GM08714 (cell line): ENCODE data around the gene BBC3.
"Not testable (repeated sequence)": the region's sequence is repeated elsewhere in the genome, so short reads cannot be mapped to it uniquely, and the experiment has no call there.

Experiments
- H3K4me3 ChIP-seq: fragments of 200-500 bp; sonication (Bioruptor generic); 2 replicates; pipeline ENCODE4 v1.5.1; 2014; ENCODE audit warnings: mild to moderate bottlenecking, low read length, inconsistent platforms
- ZNF274 ChIP-seq: IDR thresholded peaks from 2 replicates; pipeline ENCODE4 v1.6.1; 2012; ENCODE audit warnings: mild to moderate bottlenecking, low read depth, low read length

BBC3 gene, protein sequence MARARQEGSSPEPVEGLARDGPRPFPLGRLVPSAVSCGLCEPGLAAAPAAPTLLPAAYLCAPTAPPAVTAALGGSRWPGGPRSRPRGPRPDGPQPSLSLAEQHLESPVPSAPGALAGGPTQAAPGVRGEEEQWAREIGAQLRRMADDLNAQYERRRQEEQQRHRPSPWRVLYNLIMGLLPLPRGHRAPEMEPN

DNA sequence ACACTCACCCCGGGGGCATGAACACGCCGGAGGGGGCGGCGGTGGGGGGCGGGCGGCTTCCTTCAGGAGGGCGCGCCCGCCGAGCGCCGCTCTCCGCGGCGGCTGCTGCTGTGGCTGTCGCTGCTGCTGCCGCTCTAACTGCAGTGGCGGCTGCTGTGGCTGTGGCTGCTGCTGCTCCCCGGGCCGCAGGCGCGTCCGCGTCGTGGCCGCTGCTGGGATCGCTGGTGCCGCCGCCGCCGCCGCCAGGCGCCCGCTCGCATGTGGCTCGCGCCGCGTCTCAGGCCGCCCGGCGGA is at the start of gene BBC3:
Gene BBC3 (minus strand): TSS at position 279 of the 294 bp plus-strand sequence. CDS start 2,768 bp downstream, outside the sequence.
- TF ChIP-seq ZNF274: no peak
- peak within 1 kb of the TSS; percentile 73 for H3K4me3 ChIP-seq

DNA sequence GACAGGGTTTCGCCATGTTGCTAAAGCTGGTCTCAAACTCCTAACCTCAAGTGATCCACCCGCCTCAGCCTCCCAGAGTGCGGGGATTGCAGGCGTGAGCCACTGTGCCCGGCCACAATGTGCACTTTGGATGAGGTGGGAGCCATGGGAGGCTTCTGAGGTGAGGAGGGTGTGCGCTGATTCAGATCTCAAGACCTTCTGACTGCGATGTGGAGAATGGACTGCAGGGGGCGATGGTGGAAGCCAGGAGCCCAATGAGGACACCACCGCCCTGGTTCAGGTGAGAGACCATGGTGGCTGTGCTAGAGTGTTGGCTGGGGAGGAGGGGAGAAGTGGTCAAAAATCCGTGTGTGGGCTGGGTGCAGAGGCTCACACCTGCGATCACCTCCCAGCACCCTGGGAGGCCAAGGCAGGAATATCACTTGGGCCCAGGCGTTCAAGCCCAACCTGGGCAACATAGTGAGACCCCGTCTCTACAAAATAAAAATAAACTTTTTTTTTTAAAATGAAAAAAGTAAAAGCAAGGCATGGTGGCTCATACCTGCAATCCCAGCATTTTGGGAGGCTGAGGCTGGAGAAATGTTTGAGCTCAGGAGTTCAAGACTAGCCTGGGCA is 49.3 kb upstream of the BBC3 start:
- no peak overlapping the region for H3K4me3 ChIP-seq
- no peak for TF ChIP-seq ZNF274

DNA sequence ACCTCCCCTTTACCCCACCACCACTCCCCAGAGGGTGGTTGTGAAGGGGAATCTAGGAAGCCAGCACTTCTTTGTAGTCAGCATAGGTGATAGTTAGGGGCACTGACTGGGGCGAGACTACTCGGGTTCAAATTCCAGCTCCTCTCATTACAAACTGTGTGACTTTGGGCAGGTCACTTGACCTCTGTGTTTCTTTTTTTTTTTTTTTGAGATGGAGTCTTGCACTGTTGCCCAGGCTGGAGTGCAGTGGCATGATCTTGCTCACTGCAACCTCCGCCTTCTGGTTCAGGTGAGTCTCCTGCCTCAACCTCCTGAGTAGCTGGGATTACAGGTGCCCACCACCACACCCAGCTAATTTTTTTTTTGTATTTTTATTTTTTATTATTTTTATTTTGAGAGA is 45.5 kb upstream of the BBC3 start:
- not testable (repeated sequence) for H3K4me3 ChIP-seq

DNA sequence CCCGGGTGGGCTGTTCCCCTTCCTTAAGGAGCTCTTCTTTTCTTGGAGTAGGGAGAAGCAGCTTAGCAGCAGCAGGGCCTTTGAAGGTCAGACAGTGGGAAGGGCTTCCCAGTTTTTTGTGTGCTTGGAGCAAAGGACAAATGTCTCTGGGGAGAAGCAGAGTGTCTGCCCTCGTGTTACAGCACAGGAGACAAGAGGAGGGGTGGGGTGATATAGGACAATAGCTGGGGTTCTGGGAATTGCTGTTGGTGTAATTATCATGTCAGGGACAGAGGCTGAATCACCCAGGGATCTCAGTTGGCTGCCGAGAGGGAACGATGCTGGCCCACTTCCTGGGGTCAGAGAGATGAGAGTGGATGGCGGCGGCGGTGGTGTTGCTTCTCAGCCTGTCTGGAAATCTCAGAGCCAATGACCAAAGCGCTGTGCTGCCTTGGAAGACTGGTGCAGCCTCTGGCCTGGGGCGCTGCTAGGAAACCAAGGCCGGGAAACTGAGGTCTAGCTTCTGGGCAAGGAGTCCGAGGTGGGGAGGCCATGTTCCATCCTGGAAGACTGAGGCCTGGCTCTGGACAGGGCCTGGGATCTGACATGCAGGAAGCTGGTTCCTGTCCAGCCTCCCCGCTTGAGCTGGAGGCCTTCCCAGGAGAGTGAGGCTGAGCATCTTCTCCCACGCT is 44.9 kb upstream of the BBC3 start:
- no peak overlapping the region for H3K4me3 ChIP-seq
- TF ChIP-seq ZNF274: no peak

DNA sequence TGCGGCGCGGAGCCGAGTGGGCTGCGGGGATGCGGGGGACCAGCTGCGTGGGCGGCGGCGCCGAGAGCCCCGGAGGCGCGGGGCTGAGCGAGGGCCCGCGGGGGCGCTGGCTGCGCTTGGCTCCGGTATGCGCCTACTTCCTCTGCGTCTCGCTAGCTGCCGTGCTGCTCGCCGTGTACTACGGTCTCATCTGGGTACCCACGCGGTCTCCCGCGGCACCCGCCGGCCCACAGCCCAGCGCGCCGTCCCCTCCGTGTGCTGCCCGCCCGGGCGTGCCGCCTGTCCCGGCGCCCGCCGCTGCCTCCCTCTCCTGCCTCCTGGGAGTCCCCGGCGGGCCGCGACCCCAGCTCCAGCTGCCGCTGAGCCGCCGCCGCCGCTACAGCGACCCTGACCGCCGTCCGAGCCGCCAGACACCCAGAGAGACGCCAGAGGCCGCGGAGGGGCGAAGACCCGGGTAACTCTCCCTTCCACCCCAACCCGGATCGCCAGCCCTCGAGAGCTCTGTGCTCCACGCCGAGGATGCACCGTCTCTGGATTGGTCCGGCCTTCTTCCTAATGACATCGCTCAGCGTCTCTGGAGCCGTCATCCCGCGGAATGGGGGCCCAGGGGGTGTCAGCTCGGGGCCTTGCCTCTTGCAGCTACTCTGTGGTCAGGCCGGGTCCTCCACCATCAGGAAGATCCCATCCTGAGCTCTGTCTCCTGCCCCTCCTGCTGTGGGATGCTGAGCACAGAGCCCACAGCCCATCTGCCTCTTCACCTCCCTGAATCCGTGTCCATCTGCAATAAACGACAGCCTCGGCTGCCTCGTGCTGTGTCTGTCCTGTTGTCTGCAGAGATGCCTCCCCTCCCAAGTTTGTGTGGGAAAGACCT is 44.1 kb upstream of the BBC3 start:
- peak overlapping the region; percentile 67; the same call in 1 of the 2 replicates for H3K4me3 ChIP-seq

DNA sequence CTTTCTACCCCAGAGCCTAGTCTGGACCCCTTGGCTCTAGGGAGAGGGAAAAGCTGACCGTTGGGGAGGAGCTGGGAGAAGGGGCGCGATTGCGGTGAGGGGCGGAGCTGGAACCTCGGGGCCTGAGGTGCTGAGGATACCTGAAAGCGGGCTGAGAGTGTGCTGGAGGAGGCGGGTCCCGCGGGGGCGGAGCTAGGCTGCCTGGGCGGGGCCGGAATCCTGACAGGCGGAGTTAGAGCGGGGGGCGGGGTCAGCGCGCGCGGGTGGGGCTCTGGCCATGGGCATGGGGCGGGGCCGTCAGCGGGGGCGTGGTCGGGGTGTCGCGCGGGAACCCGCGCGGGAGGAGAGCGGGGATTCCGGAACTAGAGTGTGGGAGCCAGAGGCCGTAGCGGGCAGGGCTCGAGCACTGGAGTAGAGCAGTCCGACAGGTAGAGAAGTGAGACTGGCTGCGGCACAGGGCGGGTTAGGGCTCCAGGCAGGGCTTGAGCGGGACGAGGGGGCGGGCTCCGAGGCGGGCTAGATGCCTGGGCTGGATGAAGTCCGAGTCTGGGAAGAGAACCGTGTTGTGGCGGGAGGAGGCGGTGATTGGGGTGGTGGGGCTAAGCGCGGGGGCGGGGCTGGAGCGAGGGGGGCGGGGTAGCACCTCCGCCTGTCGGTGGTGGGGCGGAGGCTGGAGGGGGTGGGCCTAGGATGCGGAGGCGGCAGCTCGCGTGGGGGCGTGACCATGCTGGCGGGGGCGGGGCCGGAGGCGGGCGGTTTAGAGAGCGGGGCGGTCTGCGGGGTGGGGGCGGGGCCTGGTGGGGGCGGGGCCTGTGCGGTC is 43.3 kb upstream of the BBC3 start, which contains the start of gene INAFM1:
Gene INAFM1 (plus strand): TSS at position 815 of the 820 bp plus-strand sequence. CDS start 35 bp downstream, outside the sequence.
- TF ChIP-seq ZNF274: no peak

More for the DNA sequence above, 44.1 kb upstream of the BBC3 start:
- no peak for TF ChIP-seq ZNF274

DNA sequence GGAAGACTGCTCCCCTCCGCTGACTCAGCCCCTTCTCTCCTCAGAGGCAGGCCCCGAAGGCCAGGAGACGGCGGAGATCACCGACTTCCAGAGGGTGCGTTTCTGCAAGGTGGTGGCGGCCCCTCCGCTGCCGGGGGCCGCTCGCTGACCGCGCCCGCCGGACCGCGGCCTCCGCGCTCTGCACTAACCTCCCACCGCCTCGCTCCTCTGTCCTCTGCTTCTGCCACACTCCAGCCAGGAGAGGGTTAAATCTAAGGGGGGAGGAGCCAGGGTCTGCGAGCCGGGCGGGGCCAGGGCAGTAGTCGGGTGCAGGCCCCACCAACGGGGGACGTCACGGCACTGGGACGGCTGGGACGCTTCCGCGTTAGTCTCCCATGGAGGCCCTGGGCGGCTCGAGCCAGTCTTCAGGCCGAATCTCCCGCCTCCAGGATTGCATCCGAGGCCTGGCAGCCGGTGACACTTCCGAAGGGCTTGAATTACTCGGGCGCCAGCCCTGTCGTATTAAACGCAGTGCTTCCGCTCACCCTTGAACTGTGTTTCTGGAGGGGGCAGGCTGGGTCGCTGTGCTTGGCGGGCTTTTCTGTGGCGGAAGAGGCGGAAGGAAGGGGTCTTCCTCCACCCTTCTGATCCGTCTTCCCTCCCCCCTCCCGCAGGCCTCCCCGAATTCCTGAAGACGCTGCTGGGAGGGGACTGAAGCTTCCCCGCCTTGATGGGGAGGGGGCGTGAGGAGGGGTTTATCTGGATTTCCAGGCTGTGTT is 42.5 kb upstream of the BBC3 start:
- peak overlapping the region; percentile 79 for H3K4me3 ChIP-seq
- TF ChIP-seq ZNF274: no peak

More for the DNA sequence above, 43.3 kb upstream of the BBC3 start, which contains the start of gene INAFM1:
- peak within 1 kb of the TSS; percentile 83 for H3K4me3 ChIP-seq

DNA sequence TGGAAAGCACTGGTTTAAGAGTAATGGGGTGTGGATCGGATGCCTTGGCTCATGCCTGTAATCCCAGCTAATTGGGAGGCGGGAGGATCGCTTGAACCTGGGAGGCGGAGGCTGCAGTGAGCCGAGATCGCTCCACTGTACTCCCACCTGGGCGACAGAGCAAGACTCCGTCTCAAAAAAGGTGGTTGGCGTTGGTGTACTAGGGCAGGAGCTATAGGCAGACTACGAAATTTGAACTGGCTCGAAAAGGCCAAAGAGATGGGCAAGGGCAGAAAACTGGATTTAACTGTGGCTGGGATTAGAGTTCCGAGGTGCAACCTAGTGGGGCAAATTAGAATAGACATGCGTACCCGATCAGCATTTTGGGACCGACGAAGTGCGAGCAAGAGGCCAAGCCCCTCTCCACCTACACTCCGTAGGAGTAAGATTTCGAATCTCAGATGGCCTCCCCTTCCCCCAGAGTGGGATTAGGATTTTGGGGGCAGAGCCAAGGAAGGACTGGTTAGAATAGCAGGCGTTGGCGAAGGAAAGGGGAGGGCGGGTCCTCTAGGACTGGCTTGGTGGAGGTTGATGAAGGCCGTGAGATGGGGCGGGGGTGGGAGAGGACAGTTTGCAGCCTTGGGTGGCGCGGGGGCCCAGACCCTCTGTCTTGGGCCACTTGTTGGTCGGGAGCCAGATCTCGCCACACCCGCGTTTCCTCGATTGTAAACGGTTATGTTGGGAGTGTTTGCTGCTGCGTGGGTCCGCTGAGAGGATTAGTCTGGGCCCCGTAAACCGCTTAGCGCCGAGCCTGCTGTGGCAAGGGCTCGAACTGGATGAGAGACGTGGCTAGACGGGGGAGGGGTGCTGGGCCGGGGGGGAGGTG is 41.7 kb upstream of the BBC3 start:
- H3K4me3 ChIP-seq: peak overlapping the region; percentile 79; the same call in 1 of the 2 replicates
- no peak for TF ChIP-seq ZNF274

DNA sequence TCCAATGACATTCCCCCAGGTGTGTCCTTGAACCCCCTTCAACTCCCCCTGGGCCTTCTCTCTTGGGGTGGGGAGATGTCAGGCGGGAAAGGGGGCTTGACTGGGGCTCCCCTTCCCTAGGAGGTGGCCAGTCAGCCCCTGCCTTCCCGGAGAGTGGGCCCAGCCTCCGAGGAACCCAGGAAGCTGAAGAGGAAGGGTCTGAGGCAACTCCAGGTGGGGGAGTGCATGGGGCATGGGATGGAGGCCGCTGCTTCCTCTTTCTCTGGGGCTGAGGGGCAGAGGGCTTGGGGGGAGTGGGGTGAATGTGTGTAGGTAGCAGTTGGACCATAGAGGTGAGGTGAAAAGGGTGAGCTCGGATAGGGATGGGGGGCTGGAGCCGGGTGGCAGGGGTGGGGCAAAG is 41.0 kb upstream of the BBC3 start:
- no peak for TF ChIP-seq ZNF274
- H3K4me3 ChIP-seq: no peak overlapping the region

DNA sequence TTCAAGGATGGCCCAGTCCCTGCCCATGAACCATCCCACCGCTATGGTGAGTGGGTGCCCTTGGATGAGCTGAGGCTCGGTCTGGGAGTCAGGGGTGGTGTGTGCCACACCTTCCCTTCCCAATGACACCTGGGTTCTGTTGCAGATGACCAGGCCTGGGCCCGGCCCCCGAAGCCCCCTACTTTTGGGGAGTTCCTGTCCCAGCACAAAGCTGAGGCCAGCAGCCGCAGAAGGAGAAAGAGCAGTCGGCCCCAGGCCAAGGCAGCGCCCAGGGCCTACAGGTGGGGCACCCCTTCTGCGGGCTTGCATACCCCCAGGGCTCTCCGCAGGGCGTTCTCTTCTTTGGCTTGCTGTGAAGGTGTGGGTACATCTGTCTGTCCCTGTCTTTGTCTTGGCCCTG is 39.4 kb upstream of the BBC3 start:
- H3K4me3 ChIP-seq: no peak overlapping the region
- no peak for TF ChIP-seq ZNF274

DNA sequence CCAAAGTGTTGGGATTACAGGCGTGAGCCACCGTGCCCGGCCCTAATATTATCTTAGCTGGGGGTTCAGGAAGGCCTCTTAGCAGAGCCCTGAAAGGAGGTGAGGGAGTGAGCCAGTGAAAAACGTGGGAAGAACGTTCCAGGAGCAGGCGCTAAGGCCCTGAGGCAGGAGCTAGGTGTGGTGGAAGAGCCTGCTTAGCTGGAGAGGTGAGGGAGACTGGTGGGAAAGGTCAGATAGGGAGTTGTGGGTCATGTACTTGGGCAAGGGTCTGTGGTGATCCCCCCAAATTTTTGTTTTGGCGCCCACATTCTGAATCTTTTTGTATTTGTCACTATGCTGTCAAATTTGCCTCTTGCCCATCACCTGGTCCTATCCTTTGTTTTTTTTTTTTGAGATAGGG is 38.6 kb upstream of the BBC3 start:
- no peak for TF ChIP-seq ZNF274
- H3K4me3 ChIP-seq: no peak overlapping the region

DNA sequence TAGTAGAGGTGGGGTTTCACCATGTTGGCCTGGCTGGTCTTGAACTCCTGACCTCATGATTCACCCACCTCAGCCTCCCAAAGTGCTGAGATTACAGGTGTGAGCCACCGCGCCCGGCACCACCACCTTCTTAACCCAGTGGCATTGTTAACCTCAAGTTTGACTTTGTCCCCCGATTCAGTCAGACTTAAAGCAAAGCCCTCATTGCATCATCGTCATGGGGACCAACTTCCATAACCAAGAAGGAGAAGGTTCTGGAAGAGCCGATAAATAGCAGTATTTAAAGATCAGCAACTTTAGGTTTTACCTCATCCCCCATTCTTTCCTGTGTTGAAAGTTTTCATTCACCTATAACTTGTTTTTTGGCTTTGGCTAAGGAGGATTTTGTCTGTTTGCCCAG is 37.0 kb upstream of the BBC3 start:
- TF ChIP-seq ZNF274: no peak
- H3K4me3 ChIP-seq: no peak overlapping the region
